ENCODE results near the gene CLDN19.

GRCh38 chr1:42735056-42735455 lies 5.0 kb downstream of the CLDN19 start:
- TF ChIP-seq CTCF (conservative IDR thresholded peaks at IDR 0.05; ENCODE audit: low read length) (no peak), EZH2phosphoT487 (IDR thresholded peaks at IDR 0.05; ENCODE audit: borderline replicate concordance) (no peak)
